ENCODE data around the gene XRRA1. TPM values are rescaled to one million over a fixed set of nuclear protein-coding genes. Genes with fewer than 3 reads are reported as not detected.

XRRA1 gene
- total and polyA plus RNA-seq, 4 donors = 2.4 to 27.8 (median 9.9) TPM

DNA sequence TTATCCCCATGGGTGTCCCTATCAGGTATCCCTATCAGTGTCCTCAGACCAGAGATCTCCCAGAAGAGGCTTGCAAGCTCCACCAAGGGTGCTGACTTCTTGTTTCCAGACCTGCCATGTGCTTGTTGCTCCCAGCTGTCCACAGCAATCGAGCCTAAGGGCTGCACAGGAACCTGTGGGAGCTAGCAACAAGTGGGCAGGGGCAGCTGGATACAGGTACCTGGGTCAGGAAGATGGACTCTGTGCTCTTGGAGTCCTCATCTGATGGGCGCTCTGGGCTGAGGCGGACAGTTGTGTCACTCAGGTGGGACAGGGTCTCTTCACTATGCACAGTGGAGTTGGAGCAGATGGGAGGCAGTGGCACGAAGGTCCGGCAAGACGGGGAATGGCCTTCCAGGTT, 101.0 kb downstream of the XRRA1 start:
- Histone ChIP-seq H3K36me3 (ENCODE audit: control insufficient read depth in 4 of 4, insufficient read depth in 4 of 4, low read length in 4 of 4) (peaks cover 22 to 45% (median 32%) of the 10 kb centered on the region in 4 donors), H3K27ac (ENCODE audit: low read depth in 1 of 2, low read length in 1 of 2) (no peak overlapping the region), H3K9ac (ENCODE audit: insufficient read depth in 1 of 2, low read length in 2 of 2) (no peak overlapping the region), H3K4me1 (ENCODE audit: control insufficient read depth in 5 of 5, insufficient read depth in 5 of 5, low read length in 5 of 5) (peaks cover 0 to 5% (median 0%) of the 10 kb centered on the region in 5 donors), H3K4me3 (no peak overlapping the region), H3K9me3 (ENCODE audit: control insufficient read depth in 4 of 4, insufficient read depth in 3 of 4, low read length in 3 of 4) (no peaks in the 10 kb centered on the region), H3K27me3 (ENCODE audit: control insufficient read depth in 3 of 3, insufficient read depth in 3 of 3, low read length in 2 of 3) (no peaks in the 10 kb centered on the region)
- DNase-seq (no peak), ATAC-seq (ENCODE audit: insufficient read depth, low FRiP score) (no peak)
- TF ChIP-seq, protein P1, sequence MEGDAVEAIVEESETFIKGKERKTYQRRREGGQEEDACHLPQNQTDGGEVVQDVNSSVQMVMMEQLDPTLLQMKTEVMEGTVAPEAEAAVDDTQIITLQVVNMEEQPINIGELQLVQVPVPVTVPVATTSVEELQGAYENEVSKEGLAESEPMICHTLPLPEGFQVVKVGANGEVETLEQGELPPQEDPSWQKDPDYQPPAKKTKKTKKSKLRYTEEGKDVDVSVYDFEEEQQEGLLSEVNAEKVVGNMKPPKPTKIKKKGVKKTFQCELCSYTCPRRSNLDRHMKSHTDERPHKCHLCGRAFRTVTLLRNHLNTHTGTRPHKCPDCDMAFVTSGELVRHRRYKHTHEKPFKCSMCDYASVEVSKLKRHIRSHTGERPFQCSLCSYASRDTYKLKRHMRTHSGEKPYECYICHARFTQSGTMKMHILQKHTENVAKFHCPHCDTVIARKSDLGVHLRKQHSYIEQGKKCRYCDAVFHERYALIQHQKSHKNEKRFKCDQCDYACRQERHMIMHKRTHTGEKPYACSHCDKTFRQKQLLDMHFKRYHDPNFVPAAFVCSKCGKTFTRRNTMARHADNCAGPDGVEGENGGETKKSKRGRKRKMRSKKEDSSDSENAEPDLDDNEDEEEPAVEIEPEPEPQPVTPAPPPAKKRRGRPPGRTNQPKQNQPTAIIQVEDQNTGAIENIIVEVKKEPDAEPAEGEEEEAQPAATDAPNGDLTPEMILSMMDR (IDR thresholded peaks at IDR 0.05; ENCODE audit: control extremely low read depth, extremely low read depth) = no peak
- 99% methylated on average over 6 of the region's 6 CpGs for WGBS, 2 donors

GRCh38 chr11:74847395-74847794, 101.5 kb downstream of the XRRA1 start:
- TF ChIP-seq, protein P1 (IDR thresholded peaks at IDR 0.05; ENCODE audit: control extremely low read depth, extremely low read depth) = no peak
- no peaks in the 10 kb centered on the region for H3K27me3 ChIP-seq (ENCODE audit: control insufficient read depth in 3 of 3, insufficient read depth in 3 of 3, low read length in 2 of 3)
- WGBS, 2 donors = 61 to 90% methylated on average over 1 of the region's 1 CpG
- no peak for ATAC-seq (ENCODE audit: insufficient read depth, low FRiP score)
- H3K36me3 ChIP-seq (ENCODE audit: control insufficient read depth in 4 of 4, insufficient read depth in 4 of 4, low read length in 4 of 4) = peaks cover 25 to 47% (median 32%) of the 10 kb centered on the region in 4 donors
- peaks cover 0 to 6% (median 0%) of the 10 kb centered on the region in 5 donors for H3K4me1 ChIP-seq (ENCODE audit: control insufficient read depth in 5 of 5, insufficient read depth in 5 of 5, low read length in 5 of 5)
- DNase-seq = no peak
- no peaks in the 10 kb centered on the region for H3K9me3 ChIP-seq (ENCODE audit: control insufficient read depth in 4 of 4, insufficient read depth in 3 of 4, low read length in 3 of 4)
- no peak overlapping the region for H3K9ac ChIP-seq (ENCODE audit: insufficient read depth in 1 of 2, low read length in 2 of 2)
- H3K4me3 ChIP-seq = no peak overlapping the region
- H3K27ac ChIP-seq (ENCODE audit: low read depth in 1 of 2, low read length in 1 of 2) = no peak overlapping the region

- H3K4me1 ChIP-seq (ENCODE audit: control insufficient read depth in 5 of 5, insufficient read depth in 5 of 5, low read length in 5 of 5) = peaks cover 0 to 6% (median 0%) of the 10 kb centered on the region in 5 donors
- no peaks in the 10 kb centered on the region for H3K27me3 ChIP-seq (ENCODE audit: control insufficient read depth in 3 of 3, insufficient read depth in 3 of 3, low read length in 2 of 3)
- no peak overlapping the region for H3K27ac ChIP-seq (ENCODE audit: low read depth in 1 of 2, low read length in 1 of 2)
- H3K4me3 ChIP-seq = no peak overlapping the region
- 85 to 92% methylated on average over 2 of the region's 2 CpGs for WGBS, 2 donors
- DNase-seq (no peak), ATAC-seq (ENCODE audit: insufficient read depth, low FRiP score) (no peak)
- H3K9me3 ChIP-seq (ENCODE audit: control insufficient read depth in 4 of 4, insufficient read depth in 3 of 4, low read length in 3 of 4) = no peaks in the 10 kb centered on the region
- H3K36me3 ChIP-seq (ENCODE audit: control insufficient read depth in 4 of 4, insufficient read depth in 4 of 4, low read length in 4 of 4) = peaks cover 28 to 44% (median 32%) of the 10 kb centered on the region in 4 donors
- H3K9ac ChIP-seq (ENCODE audit: insufficient read depth in 1 of 2, low read length in 2 of 2) = no peak overlapping the region
- TF ChIP-seq, protein P1 (IDR thresholded peaks at IDR 0.05; ENCODE audit: control extremely low read depth, extremely low read depth) = no peak
These were observed 102.1 kb downstream of the XRRA1 start for GRCh38 chr11:74846770-74847169.

DNA sequence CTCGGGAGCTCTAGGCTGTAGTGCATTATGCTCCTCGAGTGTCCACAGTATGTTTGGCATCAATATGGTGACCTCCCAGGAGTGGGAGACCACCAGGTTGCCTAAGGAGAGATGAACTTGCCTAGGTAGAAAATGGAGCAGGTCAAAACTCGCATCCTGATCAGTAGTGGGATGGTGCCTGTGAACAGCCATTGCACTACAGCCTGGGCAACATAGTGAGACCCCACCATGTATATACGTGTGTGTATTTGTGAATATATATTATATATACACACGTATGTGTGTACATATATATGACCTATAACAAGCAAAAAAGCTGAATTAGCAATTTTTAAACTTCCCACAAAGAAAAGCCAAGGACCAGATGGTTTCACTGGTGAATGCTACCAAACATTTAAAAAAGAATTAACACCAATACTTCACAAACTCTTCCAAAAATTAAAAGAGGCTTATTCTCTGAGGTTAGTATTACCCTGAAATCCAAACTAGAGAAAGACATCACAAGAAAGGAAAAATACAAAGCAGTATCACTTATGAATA, 102.8 kb downstream of the XRRA1 start:
- H3K36me3 ChIP-seq (ENCODE audit: control insufficient read depth in 4 of 4, insufficient read depth in 4 of 4, low read length in 4 of 4) = peaks cover 25 to 43% (median 34%) of the 10 kb centered on the region in 4 donors
- peaks cover 0 to 6% (median 0%) of the 10 kb centered on the region in 5 donors for H3K4me1 ChIP-seq (ENCODE audit: control insufficient read depth in 5 of 5, insufficient read depth in 5 of 5, low read length in 5 of 5)

More for the DNA sequence above, 102.8 kb downstream of the XRRA1 start:
- 97 to 100% methylated on average over 5 of the region's 5 CpGs for WGBS, 2 donors
- H3K27ac ChIP-seq (ENCODE audit: low read depth in 1 of 2, low read length in 1 of 2) = no peak overlapping the region
- TF ChIP-seq, protein P1 (IDR thresholded peaks at IDR 0.05; ENCODE audit: control extremely low read depth, extremely low read depth) = no peak
- no peak overlapping the region for H3K4me3 ChIP-seq
- H3K9ac ChIP-seq (ENCODE audit: insufficient read depth in 1 of 2, low read length in 2 of 2) = no peak overlapping the region
- no peaks in the 10 kb centered on the region for H3K27me3 ChIP-seq (ENCODE audit: control insufficient read depth in 3 of 3, insufficient read depth in 3 of 3, low read length in 2 of 3)
- DNase-seq (no peak), ATAC-seq (ENCODE audit: insufficient read depth, low FRiP score) (no peak)
- no peaks in the 10 kb centered on the region for H3K9me3 ChIP-seq (ENCODE audit: control insufficient read depth in 4 of 4, insufficient read depth in 3 of 4, low read length in 3 of 4)
